Limb (tissue), 2 donors: ENCODE measurements around the gene TPTE2.
"Not testable (repeated sequence)": the region's sequence is repeated elsewhere in the genome, so short reads cannot be mapped to it uniquely, and the experiment has no call there.

Source experiments
- DNase-seq, 2 donors: peaks; one replicate each; pipeline ENCODE4 v3.0.0-alpha.2; 2016; ENCODE audit errors: extremely low spot score in 2 of 2

The TPTE2 gene

GRCh38 chr13:19561127-19561582 is at the start of gene TPTE2:
TSS of gene TPTE2 (minus strand) at chr13:19561532. CDS start at chr13:19503234, 58,298 bp downstream.
- not testable (repeated sequence) for DNase-seq

DNA sequence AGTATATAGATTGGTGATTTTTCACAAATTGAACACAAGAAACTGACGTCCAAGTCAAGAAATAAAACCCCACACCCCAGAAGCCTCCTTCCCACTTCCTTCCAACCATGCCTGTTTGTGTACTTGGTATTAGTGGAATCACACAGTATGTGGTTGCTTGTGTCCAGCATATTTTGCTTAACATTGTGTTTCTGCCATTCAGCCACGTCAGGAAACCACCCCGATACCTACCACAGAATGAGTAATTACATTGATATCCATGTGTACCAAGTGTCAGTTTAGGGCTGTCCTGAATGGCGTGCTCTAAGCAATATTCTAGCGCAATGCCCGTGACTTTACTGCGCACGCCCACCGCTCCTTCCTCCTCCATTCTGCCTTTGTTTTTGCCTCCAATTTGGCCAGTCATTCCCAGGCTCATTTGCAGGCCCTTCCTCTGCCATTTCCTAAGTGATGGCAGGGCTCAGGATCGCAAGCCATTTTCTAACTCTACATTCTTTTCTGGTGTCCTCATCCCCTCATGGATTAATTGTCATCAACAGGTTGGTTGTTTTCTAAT is 46.3 kb upstream of the TPTE2 start:
- no peak for DNase-seq

GRCh38 chr13:19606737-19607136 is 45.4 kb upstream of the TPTE2 start:
- no peak for DNase-seq

DNA sequence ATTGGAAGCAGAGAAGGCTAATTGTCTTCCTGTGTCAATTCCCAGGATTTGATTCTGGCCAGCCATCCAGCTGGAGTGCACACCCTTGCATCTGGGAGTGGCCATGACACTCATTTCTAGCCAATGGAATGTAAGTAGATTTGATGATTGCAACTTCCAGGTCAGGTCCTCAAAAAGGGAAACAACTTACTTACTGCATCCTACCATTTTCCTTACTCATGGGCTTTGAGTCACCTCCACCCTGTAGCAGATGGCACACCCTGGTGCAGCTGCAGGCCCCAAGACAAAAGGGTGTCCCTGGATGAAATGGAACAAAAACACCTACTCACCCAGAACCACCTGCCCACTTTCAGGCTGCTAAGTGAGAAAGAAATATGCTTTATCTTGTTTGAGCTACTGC is 44.8 kb upstream of the TPTE2 start:
- no peak for DNase-seq

DNA sequence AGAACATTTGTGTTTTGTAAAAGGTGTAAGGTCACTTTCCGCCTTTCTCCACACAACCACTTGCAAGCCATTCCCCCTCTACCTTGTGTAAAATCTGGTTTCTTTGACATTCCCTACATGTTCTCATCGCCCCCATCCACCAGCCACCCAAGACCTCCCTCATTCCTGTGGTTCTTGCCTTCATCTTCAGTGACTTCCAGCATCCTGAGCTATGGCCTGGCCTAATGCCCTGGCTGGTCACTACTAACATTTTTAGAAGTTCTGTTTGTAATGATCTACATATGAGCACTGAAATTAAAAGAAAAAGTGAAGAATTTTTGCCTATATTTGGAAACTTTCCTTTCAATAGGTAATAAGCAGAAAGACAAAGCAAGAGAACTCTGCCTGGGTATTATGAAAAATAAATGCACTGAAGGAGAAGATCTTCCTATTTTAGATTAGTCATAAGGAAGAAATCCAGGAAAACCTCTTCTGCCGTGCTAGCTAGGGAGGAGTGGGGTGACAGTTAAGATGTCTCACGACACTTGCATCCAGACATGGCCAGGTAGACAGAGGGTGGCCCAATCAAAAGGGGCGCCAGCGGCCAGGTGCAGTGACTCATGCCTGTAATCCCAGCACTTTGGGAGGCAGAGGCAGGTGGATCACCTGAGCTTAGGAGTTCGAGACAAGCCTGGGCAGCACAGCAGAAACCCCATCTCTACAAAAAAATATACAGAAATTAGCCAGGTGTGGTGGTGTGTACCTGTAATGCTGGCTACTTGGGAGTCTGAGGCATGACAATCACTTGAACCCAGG is 44.0 kb upstream of the TPTE2 start:
- DNase-seq, result no peak

DNA sequence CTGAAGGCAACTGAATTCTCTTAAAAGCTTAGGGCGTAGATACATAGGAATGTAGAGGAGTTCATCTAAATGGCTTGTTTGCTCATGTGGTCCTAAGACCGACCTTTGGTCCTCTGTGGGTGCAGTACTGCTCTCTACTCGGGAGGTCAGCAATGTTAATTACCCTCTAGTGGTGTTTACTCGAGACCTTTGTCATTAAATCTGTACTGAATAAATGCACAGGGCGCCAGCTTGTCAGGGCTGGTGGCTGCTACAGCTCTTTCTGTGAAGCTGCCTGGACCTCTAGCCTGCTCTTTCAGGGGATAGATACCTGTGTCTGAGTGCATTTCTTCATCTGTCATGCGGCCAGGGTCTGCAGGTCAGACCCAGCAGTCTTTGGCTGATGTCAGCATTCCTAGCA is 43.0 kb upstream of the TPTE2 start:
- DNase-seq, result no peak

DNA sequence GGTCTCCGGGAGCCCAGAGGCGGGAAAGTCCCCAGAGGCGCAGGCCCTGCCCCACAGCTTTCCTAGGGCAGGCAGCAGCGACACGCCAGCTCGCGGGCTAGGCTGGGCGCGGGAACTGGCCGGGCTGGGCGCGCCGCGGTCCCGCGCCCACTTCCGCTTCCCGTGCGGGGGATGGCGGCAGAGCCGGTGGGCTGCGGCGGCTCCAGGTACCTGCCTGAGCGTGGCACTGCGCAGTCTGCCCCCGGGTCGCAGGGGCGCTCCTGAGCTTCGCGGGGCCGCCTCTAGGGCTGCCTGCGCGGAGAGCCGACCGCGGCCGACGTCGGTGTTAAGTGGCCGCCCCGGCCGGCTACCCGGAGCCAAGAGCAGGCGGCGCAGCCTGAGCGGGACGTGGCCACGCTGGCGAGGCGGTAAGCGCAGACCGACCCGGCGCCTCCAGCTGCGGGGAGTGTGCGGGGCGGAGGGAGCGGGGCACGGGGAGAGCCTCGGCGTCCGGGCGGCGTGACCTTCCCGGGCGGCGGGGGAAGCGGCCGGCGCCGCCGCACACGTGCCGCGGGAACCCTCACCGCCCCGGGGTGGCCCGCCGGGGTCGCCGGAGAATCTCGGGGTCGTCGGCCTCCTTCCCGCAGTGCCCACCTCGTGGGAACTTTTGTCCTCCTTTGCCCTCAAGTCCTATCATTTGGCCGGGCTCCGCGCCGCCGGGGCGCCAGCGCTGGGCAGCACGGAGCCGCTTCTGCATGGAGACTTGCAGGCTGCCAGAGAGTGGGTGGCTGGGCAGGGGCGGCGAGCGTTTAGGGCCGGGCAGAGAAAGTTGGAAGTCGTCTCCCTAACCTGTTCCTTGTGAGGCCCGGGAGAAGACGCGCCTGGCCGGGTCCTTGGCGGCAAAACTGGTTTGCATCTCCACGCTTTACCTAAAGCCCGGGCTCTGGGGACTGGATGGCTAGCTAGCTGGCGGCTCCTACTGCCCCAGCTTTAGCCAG is 40.7 kb upstream of the TPTE2 start:
- peak; percentile 10 to 67 for DNase-seq

DNA sequence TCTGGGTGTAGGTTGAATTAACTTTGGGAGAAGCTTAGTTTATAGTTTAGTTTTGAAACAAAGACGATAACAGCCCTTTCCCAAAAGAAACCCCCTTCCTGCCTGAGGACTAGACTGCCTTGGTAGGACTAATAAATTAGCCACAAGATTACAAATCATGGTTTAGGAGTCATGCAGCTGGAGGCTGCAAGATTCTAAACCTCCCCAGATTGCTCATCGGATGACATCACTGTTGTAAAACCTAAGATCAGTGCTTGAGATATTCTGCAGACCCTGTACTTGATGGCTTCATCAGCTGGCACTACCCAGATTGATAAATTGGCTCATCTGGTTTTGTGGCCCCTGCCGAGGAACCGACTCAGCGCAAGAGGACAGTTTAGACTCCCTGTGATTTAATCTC is 36.2 kb upstream of the TPTE2 start:
- no peak for DNase-seq

- DNase-seq, result no peak
These were observed 35.6 kb upstream of the TPTE2 start for GRCh38 chr13:19596960-19597361.

- DNase-seq, result no peak
These were observed 34.8 kb upstream of the TPTE2 start for GRCh38 chr13:19596086-19596485.

DNA sequence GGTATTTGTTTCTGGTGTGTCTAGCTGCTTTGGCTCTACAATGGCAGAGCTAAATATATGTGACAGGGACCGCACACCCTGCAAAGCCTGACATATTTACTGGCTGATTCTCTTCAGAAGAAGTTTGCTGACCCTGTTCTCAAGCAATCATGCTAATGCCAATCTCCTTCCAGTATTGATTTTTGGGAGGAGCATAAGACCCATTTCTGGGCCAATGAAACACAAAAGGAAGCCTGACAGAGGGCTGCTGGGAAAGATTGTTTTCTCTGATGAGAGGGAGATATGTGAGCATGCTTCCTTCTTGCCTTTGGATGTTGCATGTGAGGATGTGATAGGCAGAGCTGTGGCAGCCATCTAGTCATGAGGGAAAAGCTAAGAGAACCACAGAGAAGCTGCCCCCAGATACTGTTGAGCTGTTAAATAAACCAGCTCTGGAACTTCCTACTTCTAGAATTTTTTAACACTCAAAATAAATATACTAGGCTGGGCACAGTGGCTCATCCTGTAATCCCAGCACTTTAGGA is 31.4 kb upstream of the TPTE2 start:
- no peak for DNase-seq

GRCh38 chr13:19591864-19592263 is 30.5 kb upstream of the TPTE2 start:
- DNase-seq, result no peak

- DNase-seq, result no peak
These were observed 29.1 kb upstream of the TPTE2 start for GRCh38 chr13:19590423-19590822.

- no peak for DNase-seq
These were observed 28.0 kb upstream of the TPTE2 start for GRCh38 chr13:19589312-19589711.

DNA sequence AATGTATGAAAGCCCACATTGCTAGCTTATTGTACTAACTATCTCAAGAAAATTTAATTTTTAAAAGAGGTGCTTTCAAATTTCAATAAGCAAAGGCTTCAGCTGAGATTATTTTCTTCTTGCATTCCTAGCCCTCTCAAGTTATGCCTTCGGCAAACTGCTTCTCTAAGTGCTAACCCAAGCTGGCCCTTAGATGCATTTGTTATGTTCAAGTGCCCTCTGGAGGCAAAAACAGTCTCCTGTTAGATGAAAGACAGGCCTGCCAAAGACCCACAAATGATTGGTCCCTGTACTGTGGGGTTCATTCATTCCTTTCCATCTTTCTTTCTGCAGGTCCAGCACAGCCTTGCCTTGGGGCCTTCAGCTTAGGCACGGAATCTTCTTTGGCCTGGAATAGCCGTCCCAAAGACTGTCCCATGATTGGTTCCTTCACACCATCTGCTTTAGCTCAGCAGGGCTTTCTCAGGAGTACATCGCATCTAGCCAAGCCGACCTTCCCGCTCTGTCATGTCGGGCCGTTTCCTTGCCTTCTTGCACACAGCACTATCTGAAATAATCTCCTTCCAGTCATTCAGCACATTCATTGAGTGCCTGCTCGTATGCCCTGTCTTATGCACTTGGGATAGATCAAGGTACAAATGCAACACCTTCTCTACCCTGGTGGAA is 26.4 kb upstream of the TPTE2 start:
- DNase-seq, result no peak

DNA sequence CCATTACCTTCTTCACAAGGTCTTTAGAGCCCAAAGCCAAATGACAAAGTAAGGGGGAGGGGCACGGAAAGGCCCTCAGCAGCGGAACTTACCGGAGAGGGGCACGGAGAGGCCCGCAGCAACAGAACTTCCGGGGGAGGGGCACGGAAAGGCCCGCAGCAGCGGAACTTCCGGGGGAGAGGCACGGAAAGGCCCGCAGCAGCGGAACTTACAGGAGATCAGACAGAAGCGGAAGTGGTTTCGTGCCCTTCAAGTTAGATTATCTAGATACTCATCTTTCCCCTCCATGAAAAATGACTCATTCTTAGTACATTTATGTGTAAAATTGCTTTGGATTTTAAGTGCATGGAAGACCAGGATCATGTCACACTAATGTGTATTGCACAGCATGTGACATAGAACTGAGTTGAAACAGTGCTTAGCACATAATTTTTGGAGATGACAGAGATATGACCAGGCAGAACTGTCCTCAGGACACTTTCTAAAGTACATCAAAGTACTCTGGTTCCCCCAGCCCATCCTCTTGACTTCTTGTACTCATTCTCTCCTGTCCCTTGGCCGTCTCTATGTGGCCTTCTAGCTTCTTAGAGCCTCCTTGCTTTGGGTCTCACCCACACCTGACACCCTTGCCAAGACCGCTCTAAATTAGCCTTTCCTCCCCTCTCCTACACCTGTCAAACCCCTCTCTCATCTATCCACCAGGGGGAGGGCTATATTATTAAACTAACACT is 25.7 kb upstream of the TPTE2 start:
- DNase-seq, result no peak

- no peak for DNase-seq
These were observed 20.3 kb upstream of the TPTE2 start for GRCh38 chr13:19581675-19582074.

DNA sequence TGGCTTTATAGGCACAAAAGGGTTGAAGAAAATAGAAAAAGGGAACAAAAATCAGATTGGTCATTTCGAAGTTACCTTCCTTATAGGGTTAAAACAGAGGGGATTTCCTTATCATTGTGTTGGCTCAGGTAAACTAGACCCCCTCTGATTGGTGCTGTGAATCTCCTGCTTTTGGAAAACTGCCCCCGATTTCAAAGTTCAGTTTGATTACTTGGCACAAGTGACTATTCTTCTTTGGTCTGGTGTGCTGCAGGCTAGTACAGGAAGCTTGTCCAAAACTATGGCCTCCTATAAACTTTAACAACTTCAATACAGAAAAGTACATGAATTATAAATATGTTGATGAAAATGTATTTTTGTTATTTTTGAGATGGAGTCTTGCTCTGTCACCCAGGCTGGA is 13.9 kb upstream of the TPTE2 start:
- no peak for DNase-seq

GRCh38 chr13:19573120-19573716 is 11.9 kb upstream of the TPTE2 start:
- no peak for DNase-seq

DNA sequence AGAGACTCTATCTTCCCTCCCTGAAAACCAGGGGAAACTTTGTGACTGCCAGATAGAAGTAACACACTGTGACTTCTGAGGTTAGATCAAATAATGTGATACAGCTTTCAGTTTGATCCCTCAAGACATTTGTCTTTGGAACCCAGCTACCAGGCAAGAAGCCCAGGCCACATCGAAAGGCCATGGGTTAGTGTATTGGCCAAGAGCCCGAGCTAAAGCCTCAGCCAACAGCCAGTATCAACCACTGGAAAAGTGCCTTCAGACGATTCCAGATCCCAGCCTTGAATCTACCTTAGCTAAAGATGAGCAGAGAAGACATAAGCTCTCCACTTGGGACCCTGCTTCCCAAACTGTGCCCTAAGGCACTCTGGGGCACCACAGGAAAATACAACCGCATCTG is 10.9 kb upstream of the TPTE2 start:
- DNase-seq, result no peak
